KMS-11 (cell line): Measurements from ENCODE around the gene ARFGEF3.
"Not testable (repeated sequence)": the region's sequence is repeated elsewhere in the genome, so short reads cannot be mapped to it uniquely, and the experiment has no call there.

Experiments
- H2AFZ ChIP-seq: fragments of 200-600 bp; sonication (generic); 2 replicates; pipeline ENCODE4 v1.6.1; 2016; ENCODE audit warnings: antibody characterized with exemption, mixed run types, low read depth
- H3K27ac ChIP-seq: fragments of 200-600 bp; sonication (generic); 2 replicates; pipeline ENCODE4 v1.6.1; 2016; ENCODE audit warnings: mild to moderate bottlenecking, mixed run types
- H3K27me3 ChIP-seq: fragments of 200-600 bp; sonication (generic); 2 replicates; pipeline ENCODE4 v1.6.1; 2017; ENCODE audit warnings: mild to moderate bottlenecking, low read depth, mixed run types, moderate library complexity; ENCODE audit not compliant: insufficient read depth
- H3K36me3 ChIP-seq: fragments of 200-600 bp; sonication (generic); 2 replicates; pipeline ENCODE4 v1.6.1; 2017; ENCODE audit warnings: mild to moderate bottlenecking, mixed run types; ENCODE audit not compliant: insufficient read depth
- H3K4me1 ChIP-seq: fragments of 200-600 bp; sonication (generic); 2 replicates; pipeline ENCODE4 v1.6.1; 2016; ENCODE audit warnings: mild to moderate bottlenecking, low read depth, mixed run types; ENCODE audit not compliant: poor library complexity, severe bottlenecking
- H3K4me2 ChIP-seq: fragments of 200-600 bp; sonication (generic); 2 replicates; pipeline ENCODE4 v1.7.0; 2016; ENCODE audit warnings: mild to moderate bottlenecking, mixed run types
- H3K4me3 ChIP-seq: fragments of 200-600 bp; sonication (generic); IDR thresholded peaks from 2 replicates; pipeline ENCODE4 v1.6.1; 2017; ENCODE audit warnings: low read depth, low read length, mixed read lengths; ENCODE audit not compliant: insufficient read depth
- H3K79me2 ChIP-seq: fragments of 200-600 bp; sonication (generic); 2 replicates; pipeline ENCODE4 v1.6.1; 2016; ENCODE audit warnings: low read depth, mixed run types; ENCODE audit not compliant: insufficient read depth
- H3K9ac ChIP-seq: fragments of 200-600 bp; sonication (generic); 2 replicates; pipeline ENCODE4 v1.6.1; 2016; ENCODE audit warnings: mild to moderate bottlenecking, mixed run types
- H4K20me1 ChIP-seq: fragments of 200-600 bp; sonication (generic); 2 replicates; pipeline ENCODE4 v1.6.1; 2016; ENCODE audit warnings: mild to moderate bottlenecking, mixed run types; ENCODE audit not compliant: insufficient read depth
- TF ChIP-seq, protein P1 (sequence below): fragments of 200-600 bp; sonication (generic); conservative IDR thresholded peaks from 2 replicates; pipeline ENCODE4 v1.6.1; 2017; ENCODE audit warnings: low read depth, mild to moderate bottlenecking, antibody characterized with exemption, low read length, moderate library complexity, mixed read lengths

Gene ARFGEF3

DNA sequence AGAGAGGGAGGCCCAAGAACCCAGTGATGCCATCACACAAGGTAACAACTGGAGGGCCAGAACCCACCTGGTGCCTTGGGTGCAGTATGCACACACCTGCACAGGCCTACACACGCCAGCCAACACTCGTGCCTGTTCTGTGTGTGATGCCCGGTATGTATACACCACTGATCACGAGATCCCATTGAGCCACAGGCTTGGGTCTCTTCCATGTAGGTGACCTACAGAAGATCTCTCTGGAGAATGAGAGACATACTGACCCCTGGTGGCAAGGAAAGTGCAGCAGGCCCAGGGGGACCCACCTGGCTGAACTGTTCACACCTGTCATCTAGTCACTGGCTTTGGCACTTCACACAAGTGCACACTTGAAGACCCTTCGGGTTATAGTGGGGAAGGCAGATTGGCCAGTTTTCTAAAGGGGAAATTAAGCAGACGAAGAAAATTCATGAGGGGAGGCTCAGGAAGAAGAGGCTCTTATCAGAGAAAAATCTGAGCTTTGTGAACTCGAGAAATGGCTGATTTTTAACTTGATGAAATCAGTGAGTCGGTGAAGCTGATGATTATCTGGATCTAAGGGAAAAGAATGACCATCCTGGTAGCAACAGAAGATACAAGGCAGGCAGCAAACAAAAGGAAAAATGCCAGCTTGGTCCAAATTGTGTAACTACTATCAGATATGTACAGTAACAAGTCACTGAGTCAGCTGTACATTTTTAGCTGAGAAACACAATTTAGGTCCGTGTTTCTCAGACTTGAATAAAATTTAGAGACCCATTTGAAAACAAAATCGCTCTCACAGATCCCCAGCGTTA lies 125.6 kb downstream of the ARFGEF3 start:
- H3K27me3 ChIP-seq: no peaks in the 10 kb centered on the region
- H4K20me1 ChIP-seq: no peaks in the 10 kb centered on the region
- peaks cover 6% of the 10 kb centered on the region for H3K4me1 ChIP-seq
- no peaks in the 10 kb centered on the region for H3K36me3 ChIP-seq
- no peak overlapping the region for H2AFZ ChIP-seq
- no peak overlapping the region for H3K27ac ChIP-seq
- TF ChIP-seq, protein P1, sequence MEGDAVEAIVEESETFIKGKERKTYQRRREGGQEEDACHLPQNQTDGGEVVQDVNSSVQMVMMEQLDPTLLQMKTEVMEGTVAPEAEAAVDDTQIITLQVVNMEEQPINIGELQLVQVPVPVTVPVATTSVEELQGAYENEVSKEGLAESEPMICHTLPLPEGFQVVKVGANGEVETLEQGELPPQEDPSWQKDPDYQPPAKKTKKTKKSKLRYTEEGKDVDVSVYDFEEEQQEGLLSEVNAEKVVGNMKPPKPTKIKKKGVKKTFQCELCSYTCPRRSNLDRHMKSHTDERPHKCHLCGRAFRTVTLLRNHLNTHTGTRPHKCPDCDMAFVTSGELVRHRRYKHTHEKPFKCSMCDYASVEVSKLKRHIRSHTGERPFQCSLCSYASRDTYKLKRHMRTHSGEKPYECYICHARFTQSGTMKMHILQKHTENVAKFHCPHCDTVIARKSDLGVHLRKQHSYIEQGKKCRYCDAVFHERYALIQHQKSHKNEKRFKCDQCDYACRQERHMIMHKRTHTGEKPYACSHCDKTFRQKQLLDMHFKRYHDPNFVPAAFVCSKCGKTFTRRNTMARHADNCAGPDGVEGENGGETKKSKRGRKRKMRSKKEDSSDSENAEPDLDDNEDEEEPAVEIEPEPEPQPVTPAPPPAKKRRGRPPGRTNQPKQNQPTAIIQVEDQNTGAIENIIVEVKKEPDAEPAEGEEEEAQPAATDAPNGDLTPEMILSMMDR: peak; percentile 80
- no peak overlapping the region for H3K4me3 ChIP-seq
- H3K9ac ChIP-seq: no peak overlapping the region
- H3K79me2 ChIP-seq: no peaks in the 10 kb centered on the region
- no peak overlapping the region for H3K4me2 ChIP-seq

DNA sequence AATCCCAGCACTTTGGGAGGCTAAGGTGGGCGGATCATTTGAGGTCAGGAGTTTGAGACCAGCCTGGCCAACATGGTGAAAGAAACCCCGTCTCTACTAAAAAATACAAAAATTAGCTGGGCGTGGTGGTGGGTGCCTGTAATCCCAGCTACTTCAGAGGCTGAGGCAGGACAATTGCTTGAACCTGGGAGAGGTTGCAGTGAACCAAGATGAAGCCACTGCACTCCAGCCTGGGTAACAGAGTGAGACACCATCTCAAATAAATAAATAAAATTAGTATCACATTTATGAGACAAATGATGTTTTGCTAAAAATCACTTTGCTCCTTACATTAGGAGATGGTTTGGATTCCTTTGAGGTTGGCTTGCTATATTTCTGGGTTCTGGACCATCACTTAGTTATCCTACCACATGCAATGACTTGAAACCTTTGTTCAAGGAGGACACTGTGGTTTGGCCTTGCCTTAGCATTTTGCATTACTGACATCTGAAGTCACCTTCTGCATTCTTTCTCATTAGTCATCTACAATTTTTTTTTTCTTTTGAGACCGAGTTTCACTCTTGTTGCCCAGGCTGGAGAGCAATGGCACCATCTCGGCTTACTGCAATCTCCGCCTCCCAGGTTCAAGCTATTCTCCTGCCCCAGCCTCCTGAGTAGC lies 126.8 kb downstream of the ARFGEF3 start:
- H3K79me2 ChIP-seq, H3K4me1 ChIP-seq, H3K27me3 ChIP-seq, H4K20me1 ChIP-seq, H3K36me3 ChIP-seq, H3K4me2 ChIP-seq, H3K27ac ChIP-seq, H3K4me3 ChIP-seq, H2AFZ ChIP-seq, H3K9ac ChIP-seq: not testable (repeated sequence)

- TF ChIP-seq, protein P1: peak; percentile 19; the same call in 1 of the 2 replicates
- H3K79me2 ChIP-seq: no peaks in the 10 kb centered on the region
- H4K20me1 ChIP-seq: no peaks in the 10 kb centered on the region
- no peaks in the 10 kb centered on the region for H3K27me3 ChIP-seq
- H3K4me1 ChIP-seq: peaks cover 6% of the 10 kb centered on the region
- H2AFZ ChIP-seq: no peak overlapping the region
- no peak overlapping the region for H3K4me2 ChIP-seq
- no peak overlapping the region for H3K4me3 ChIP-seq
- H3K27ac ChIP-seq: no peak overlapping the region
- H3K36me3 ChIP-seq: no peaks in the 10 kb centered on the region
- H3K9ac ChIP-seq: no peak overlapping the region
Observed at GRCh38 chr6:138289739-138290138, 128.0 kb downstream of the ARFGEF3 start.

DNA sequence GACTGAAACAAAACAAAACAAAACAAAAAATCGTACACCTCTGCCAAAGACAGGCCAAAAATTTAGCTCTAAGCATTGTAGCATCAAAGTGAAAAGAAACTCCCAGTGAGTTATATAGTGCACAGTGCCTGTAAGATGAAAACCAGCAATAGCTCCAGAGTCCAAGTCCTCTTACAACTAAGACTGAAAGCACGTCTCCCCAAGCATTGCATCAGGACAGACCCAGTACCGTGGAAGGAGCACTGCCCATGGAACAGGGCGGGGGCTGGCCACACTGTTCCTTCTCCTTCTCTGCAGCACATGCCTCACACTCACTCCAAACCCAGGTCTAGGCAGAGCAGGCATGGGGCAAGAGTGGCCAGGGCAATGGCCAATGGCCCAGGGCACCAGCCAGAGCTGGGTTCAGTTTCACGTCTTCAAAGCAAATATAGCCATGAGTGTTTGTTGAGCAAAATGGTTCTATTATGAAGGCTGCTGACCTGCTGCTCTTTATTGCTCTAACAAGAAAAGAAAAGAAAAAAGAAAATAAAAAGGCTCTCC lies 128.8 kb downstream of the ARFGEF3 start:
- Histone ChIP-seq H3K4me1 (peaks cover 6% of the 10 kb centered on the region), H3K27me3 (no peaks in the 10 kb centered on the region), H3K9ac (no peak overlapping the region), H3K27ac (no peak overlapping the region), H3K79me2 (no peaks in the 10 kb centered on the region), H3K4me2 (no peak overlapping the region), H3K36me3 (no peaks in the 10 kb centered on the region), H3K4me3 (no peak overlapping the region), H2AFZ (no peak overlapping the region), H4K20me1 (no peaks in the 10 kb centered on the region)
- TF ChIP-seq, protein P1: no peak
